Cardiac septum (tissue), 1 donor: ENCODE data around the gene PARD6A. TPM values are rescaled to one million over a fixed set of nuclear protein-coding genes. Genes with fewer than 3 reads are reported as not detected.

ENCODE experiments used
- DNase-seq: peaks from one replicate; pipeline ENCODE4 v3.0.0-alpha.2; 2020; ENCODE audit warnings: low spot score
- intact Hi-C: fragments of 100-400 bp; cut with DNase I; formaldehyde crosslinking; loops from one replicate; pipeline ENCODE4 v1.14.0; 2022
- long read RNA-seq: library from polyadenylated mRNA; unstranded; transcript quantifications from one replicate; pipeline ENCODE4 v2.0.0, GENCODE V29; 2021
- total RNA-seq: library from RNA; stranded (reverse); fragmentation: NEBNext Ultra II Directional; extraction: Animal tissue kit (Norgen Biotek cat#: 25700); gene quantifications from one replicate; pipeline ENCODE4 v1.2.1, GENCODE V29; 2021
- donor health status: DM: no; HTN: no; CAD: no.

The PARD6A gene, protein sequence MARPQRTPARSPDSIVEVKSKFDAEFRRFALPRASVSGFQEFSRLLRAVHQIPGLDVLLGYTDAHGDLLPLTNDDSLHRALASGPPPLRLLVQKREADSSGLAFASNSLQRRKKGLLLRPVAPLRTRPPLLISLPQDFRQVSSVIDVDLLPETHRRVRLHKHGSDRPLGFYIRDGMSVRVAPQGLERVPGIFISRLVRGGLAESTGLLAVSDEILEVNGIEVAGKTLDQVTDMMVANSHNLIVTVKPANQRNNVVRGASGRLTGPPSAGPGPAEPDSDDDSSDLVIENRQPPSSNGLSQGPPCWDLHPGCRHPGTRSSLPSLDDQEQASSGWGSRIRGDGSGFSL
- total RNA-seq = 3.4 TPM
- long read RNA-seq, transcript PARD6A-202 (3 exons, 1,260 nt) = major isoform, 5 of 6 reads
- long read RNA-seq, partial matches to known transcripts = 0 of 6 reads
- long read RNA-seq, other reads (novel, unspliced or antisense) = 0 of 6 reads

DNA sequence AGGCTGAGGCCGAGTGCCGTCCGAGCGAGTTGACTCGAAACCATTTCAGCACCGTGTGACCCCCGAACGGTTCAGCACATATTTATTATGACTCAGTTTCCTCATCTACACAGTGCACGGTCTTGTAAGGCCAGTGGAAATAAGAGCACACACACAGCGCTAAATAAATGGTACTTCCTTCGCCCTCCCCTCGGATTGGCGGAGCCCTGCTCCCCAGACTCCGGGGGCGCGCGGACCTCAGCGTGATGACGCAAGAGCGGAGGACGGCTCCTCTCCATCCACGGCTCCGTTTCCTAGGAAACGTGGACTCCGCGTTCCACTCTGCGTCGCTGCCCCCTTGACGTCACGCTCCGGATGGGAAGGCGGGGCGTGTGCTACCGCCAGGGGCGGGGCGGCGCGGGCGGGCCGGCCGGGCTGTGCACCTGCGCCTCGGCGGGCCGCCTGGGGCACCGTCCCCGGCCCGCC lies at the start of gene PARD6A:
Gene PARD6A (plus strand): TSS at position 397 of the 465 bp plus-strand sequence. CDS start 79 bp downstream, outside the sequence.
- intact Hi-C loops = no loop called here
- peak; percentile 98 for DNase-seq

DNA sequence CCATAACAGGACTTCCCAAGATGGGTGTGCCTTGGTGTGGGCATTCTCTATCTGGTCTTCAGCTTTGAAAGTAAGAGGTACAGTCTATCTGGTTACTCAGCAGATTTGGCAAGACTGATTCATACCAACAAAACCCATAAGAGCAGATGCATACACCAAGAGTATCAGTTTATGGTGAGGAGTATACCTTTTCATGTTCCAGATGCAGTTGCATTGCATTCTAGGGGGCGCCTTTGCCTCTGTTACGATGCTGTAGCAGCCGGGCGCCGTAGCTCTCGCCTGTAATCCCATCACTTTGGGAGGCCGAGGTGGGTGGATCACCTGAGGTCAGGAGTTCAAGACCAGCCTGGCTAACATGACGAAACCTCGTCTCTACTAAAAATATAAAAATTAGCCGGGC lies 47.0 kb upstream of the PARD6A start:
- intact Hi-C loops = no loop called here
- DNase-seq = no peak

- no peak for DNase-seq
- intact Hi-C loops = no loop called here
Observed at GRCh38 chr16:67628216-67628615, 32.5 kb upstream of the PARD6A start.

- intact Hi-C loops = no loop called here
- no peak for DNase-seq
Observed at GRCh38 chr16:67632415-67633172, 28.2 kb upstream of the PARD6A start.

- intact Hi-C loops = no loop called here
- DNase-seq = peak; percentile 62
Observed at GRCh38 chr16:67636713-67637112, 24.0 kb upstream of the PARD6A start.

DNA sequence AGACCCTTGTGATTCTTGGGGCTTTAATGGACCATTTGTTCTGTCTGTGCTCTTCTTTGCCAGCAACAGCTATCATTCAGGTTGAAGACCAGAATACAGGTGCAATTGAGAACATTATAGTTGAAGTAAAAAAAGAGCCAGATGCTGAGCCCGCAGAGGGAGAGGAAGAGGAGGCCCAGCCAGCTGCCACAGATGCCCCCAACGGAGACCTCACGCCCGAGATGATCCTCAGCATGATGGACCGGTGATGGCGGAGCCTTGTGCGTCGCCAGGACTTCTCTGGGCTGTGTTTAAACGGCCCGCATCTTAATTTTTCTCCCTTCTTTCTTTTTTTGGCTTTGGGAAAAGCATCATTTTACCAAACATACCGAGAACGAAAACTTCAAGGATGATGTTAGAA lies 23.1 kb upstream of the PARD6A start:
- DNase-seq = peak; percentile 67
- intact Hi-C loops = no loop called here

GRCh38 chr16:67641779-67642708 lies 18.7 kb upstream of the PARD6A start:
- intact Hi-C loops = no loop called here
- peak; percentile 81 for DNase-seq

- DNase-seq = no peak
- intact Hi-C loops = loop anchor here (2.0 kb wide), 1 partner anchor 123 kb away; no protein-coding TSS in a partner anchor
Observed at GRCh38 chr16:67644038-67644437, 16.7 kb upstream of the PARD6A start.

GRCh38 chr16:67645397-67646121 lies 15.2 kb upstream of the PARD6A start:
- no peak for DNase-seq
- intact Hi-C loops = loop anchor here (2.0 kb wide), 1 partner anchor 125 kb away; no protein-coding TSS in a partner anchor

DNA sequence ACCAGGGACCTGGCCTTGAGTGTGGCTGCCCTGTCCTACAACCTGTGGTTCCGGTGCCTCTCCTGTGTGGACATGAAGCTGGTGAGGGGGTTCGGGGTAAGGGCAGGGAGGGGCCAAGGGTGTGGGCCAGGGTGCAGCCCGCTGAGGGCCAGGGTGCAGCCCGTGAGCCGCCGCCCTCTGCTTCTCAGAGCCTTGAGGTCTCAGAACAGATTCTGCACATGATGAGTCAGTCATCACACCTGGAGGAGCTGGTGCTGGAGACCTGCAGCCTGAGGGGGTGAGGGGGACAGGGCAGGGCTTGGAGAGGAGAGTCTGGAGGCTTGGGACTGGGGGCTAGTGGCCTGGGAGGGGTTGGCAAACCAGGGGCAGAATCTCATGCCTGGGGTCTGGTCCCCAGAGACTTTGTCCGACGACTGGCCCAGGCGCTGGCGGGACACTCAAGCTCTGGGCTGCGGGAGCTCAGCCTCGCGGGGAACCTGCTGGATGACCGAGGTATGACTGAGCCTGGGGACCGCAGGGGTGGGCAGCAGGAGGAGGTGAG lies 13.6 kb upstream of the PARD6A start:
- intact Hi-C loops = no loop called here
- DNase-seq = no peak

DNA sequence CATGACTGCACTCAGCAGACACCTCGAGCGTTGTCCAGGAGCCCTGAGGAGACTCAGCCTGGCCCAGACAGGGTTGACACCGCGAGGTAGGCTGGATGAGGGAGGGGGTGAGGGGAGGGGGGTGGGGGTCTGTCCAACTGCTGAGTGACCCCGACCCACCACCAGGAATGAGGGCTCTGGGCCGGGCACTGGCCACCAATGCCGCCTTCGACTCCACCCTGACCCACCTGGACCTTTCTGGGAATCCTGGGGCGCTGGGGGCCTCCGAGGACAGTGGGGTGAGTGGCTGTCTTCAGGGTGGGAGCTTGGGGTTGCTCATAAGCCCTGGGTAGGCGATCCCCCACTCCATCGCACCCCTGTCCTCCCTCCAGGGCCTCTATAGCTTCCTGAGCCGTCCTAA lies 13.1 kb upstream of the PARD6A start:
- DNase-seq = no peak
- intact Hi-C loops = no loop called here

DNA sequence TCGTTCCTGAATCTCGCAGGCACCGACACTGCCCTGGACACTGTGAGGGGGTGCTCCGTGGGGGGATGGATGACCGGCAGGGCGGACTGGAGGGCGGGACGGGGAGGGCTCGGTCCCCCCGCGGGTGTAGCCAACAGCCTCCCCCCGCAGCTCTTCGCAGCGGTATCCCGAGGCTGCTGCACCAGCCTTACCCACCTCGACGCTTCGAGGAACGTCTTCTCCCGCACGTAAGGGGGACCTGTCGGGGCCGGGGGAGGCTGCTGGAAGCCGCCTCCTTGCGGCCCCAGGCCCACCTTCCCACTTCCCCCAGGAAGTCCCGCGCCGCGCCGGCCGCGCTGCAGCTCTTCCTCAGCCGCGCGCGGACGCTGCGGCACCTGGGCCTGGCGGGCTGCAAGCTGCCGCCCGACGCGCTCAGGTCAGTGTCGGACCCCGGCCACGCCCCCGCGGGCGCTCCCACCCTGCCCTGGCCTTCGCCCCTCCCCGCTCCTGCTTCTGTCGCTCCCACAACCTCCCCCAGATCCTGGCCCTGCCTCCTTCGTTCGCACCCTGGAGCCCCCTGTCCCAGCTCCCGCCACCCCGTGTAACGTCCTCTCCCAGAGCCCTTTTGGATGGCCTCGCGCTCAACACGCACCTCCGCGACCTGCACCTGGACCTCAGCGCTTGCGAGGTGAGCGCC lies 12.5 kb upstream of the PARD6A start:
- intact Hi-C loops = no loop called here
- DNase-seq = no peak

DNA sequence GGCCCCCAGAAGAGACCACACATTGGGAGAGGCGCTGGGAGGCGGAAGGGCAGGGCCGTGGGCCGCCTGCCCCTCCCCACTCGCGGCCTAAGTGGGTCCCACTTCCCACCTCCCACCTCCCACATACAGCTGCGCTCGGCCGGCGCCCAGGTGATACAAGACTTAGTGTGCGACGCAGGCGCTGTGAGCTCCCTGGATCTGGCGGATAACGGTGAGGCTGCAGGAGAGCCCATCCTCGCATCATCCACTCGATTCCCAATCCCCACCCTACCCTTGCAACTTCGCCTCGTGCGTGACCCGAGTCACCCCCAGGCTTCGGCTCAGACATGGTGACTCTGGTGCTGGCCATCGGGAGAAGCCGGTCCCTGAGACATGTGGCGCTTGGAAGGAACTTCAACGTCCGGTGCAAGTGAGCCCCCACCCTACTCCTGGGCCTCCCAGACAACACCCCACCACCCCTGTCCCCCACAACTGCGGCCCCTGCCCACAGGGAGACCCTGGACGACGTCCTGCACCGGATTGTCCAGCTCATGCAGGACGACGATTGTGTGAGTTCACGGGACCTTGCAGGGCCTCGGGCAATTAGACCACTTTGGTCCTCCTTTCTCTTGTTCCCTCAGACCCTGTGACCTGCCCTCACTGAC lies 11.9 kb upstream of the PARD6A start:
- DNase-seq = no peak

DNA sequence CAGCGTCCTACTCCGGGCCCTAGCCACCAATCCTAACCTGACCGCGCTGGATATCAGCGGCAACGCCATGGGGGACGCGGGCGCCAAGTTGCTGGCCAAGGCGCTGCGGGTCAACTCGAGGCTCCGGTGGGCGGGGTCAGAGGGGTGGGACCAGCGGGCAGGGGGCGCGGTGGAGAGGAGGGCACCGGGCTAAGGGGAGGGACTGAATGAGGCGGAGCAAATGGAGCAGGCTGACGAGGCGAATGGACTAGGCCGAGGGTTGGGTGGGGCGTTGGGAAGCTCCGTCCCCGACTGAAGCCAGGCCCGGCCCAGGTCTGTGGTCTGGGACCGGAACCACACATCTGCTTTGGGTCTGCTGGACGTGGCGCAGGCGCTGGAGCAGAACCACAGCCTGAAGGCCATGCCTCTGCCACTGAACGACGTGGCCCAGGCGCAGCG lies 11.2 kb upstream of the PARD6A start:
- intact Hi-C loops = no loop called here
- no peak for DNase-seq

More for the DNA sequence above, 11.9 kb upstream of the PARD6A start:
- intact Hi-C loops = no loop called here

- DNase-seq = no peak
- intact Hi-C loops = no loop called here
Observed at GRCh38 chr16:67650023-67650422, 10.7 kb upstream of the PARD6A start.

DNA sequence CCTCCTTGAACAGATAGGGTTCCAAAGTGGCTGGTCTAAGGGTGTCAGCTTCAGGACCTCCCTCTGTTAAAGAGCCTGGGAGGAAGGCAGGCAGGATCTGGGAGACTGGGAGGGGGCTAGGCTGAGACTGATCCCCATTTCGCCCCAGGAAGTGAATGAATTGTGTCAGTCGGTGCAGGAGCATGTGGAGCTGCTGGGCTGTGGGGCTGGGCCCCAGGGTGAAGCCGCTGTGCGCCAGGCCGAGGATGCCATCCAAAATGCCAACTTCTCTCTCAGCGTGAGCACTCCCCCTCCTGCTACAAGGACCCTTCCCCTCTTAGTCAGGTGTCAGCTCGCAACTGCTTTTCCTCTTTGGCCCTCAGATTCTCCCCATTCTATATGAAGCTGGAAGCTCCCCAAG lies 9.7 kb upstream of the PARD6A start:
- DNase-seq = no peak

GRCh38 chr16:67651847-67652246 lies 8.9 kb upstream of the PARD6A start:
- intact Hi-C loops = no loop called here
- no peak for DNase-seq

More for the DNA sequence above, 9.7 kb upstream of the PARD6A start:
- intact Hi-C loops = no loop called here
